ENCODE data around the gene OARD1.

DNA sequence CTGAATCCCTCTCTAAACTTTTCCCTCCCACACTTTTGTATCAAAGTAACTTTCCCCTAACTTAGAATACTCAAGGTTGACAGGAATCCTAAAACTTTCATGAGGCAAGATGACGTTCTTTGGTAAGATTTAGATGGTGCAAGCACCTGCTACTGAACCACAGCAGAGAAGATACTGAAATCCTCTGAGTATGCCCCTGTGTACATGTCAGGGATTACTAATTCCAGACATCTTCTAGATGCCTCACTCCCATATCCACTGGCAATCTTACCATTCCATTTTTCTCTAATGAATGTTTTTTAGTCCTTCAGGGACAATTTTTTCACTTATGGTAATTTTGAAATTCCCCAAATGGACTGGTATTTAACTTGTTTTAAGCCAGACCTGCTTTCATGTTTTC lies 10.1 kb downstream of the OARD1 start:
- TF ChIP-seq NFRKB (IDR thresholded peaks at IDR 0.05): no peak
- TF ChIP-seq ELF4 (IDR thresholded peaks at IDR 0.05): no peak
- TF ChIP-seq L3MBTL2 (conservative IDR thresholded peaks at IDR 0.05): no peak
- TF ChIP-seq SP1 (IDR thresholded peaks at IDR 0.05): no peak
- TF ChIP-seq FOXK2 (IDR thresholded peaks at IDR 0.05): no peak
